H1 (cell line): Measurements from ENCODE around the gene GLRA1.

Experiments used
- ASH2L ChIP-seq: fragments of 200-600, 300-600 bp; sonication (generic); IDR thresholded peaks from one replicate; pipeline ENCODE4 v1.7.1; 2017; ENCODE audit warnings: low read length
- CHD7 ChIP-seq: fragments of 300-600 bp; sonication (generic); IDR thresholded peaks from 2 replicates; pipeline ENCODE4 v1.7.1; 2012; ENCODE audit warnings: low read length, moderate library complexity, mild to moderate bottlenecking, inconsistent platforms; ENCODE audit not compliant: insufficient replicate concordance
- CREB1 ChIP-seq: IDR thresholded peaks from 2 replicates; pipeline ENCODE4 v1.6.1; 2012; ENCODE audit warnings: inconsistent platforms
- CTCF ChIP-seq, 3 experiments: IDR thresholded peaks; 1 replicate in 2 of 3; 2 replicates in 1 of 3; pipeline versions ENCODE4 v1.5.1 to v1.6.1; 2011; ENCODE audit warnings: low read length in 3 of 3, mild to moderate bottlenecking in 3 of 3, inconsistent platforms in 2 of 3, low read depth in 1 of 3, moderate library complexity in 1 of 3; ENCODE audit not compliant: insufficient read depth in 1 of 3; ENCODE audit errors: control extremely low read depth in 1 of 3
- E2F6 ChIP-seq: IDR thresholded peaks from 2 replicates; pipeline ENCODE4 v1.6.1; 2012; ENCODE audit warnings: inconsistent platforms
- EZH2 ChIP-seq: fragments of 200-600 bp; sonication (generic); IDR thresholded peaks from 2 replicates; pipeline ENCODE4 v1.7.1; 2012; ENCODE audit warnings: low read depth, mild to moderate bottlenecking, moderate library complexity, low read length, inconsistent platforms; ENCODE audit not compliant: severe bottlenecking
- GABPA ChIP-seq: IDR thresholded peaks from 2 replicates; pipeline ENCODE4 v1.6.1; 2011; ENCODE audit warnings: mild to moderate bottlenecking, low read length, moderate library complexity, borderline replicate concordance; ENCODE audit not compliant: insufficient read depth
- JUN ChIP-seq: IDR thresholded peaks from 2 replicates; pipeline ENCODE4 v1.6.1; 2011; ENCODE audit warnings: low read depth, mild to moderate bottlenecking, improper control_type of control experiment, low read length
- PHF8 ChIP-seq: fragments of 200-600 bp; sonication (generic); conservative IDR thresholded peaks from 2 replicates; pipeline ENCODE4 v1.7.1; 2012; ENCODE audit warnings: low read depth, mild to moderate bottlenecking, inconsistent platforms, low read length, moderate library complexity
- POLR2A ChIP-seq, 2 experiments: IDR thresholded peaks; 1 replicate in 1 of 2; 2 replicates in 1 of 2; pipeline ENCODE4 v1.6.1; 2011; ENCODE audit warnings: low read depth in 2 of 2, low read length in 2 of 2, mild to moderate bottlenecking in 2 of 2; ENCODE audit errors: control extremely low read depth in 1 of 2
- POLR2AphosphoS5 ChIP-seq: IDR thresholded peaks from 2 replicates; pipeline ENCODE4 v1.6.1; 2011; ENCODE audit warnings: low read depth, low read length
- RFX5 ChIP-seq: IDR thresholded peaks from 2 replicates; pipeline ENCODE4 v1.6.1; 2011; ENCODE audit warnings: low read depth, low read length, improper control_type of control experiment, borderline replicate concordance
- TAF7 ChIP-seq: optimal IDR thresholded peaks from 2 replicates; pipeline ENCODE3; 2011; ENCODE audit warnings: low read depth, mild to moderate bottlenecking, inconsistent platforms, low read length, moderate library complexity, borderline replicate concordance
- TEAD4 ChIP-seq: IDR thresholded peaks from 2 replicates; pipeline ENCODE4 v1.6.1; 2012; ENCODE audit warnings: low read depth, low read length, inconsistent platforms, mixed read lengths

GRCh38 chr5:151924564-151925301 lies at the start of gene GLRA1:
- TF ChIP-seq PHF8 = no peak
- TF ChIP-seq CTCF (IDR thresholded peaks at IDR 0.05; ENCODE audit: control extremely low read depth in 1 of 3, insufficient read depth in 1 of 3, low read depth in 1 of 3, low read length in 3 of 3) = no peak
- TF ChIP-seq TEAD4 = peak; percentile 8; the same call in 1 of the 2 replicates
- TF ChIP-seq POLR2AphosphoS5 = no peak
- TF ChIP-seq CHD7 = no peak
- TF ChIP-seq EZH2 = no peak
- TF ChIP-seq CREB1 = peak; percentile 79
- TF ChIP-seq RFX5 = no peak
- TF ChIP-seq JUN = no peak
- no peak for TF ChIP-seq GABPA
- TF ChIP-seq TAF7 = peak; percentile 87
- TF ChIP-seq E2F6 = no peak; the same call in 1 of the 2 replicates
- TF ChIP-seq POLR2A (IDR thresholded peaks at IDR 0.05; ENCODE audit: control extremely low read depth in 1 of 2, low read depth in 2 of 2, low read length in 2 of 2) = no peak
- TF ChIP-seq ASH2L = peak; percentile 54
